ENCODE measurements around the gene ZC3H13. TPM values are rescaled to one million over a fixed set of nuclear protein-coding genes. Genes with fewer than 3 reads are reported as not detected.

The ZC3H13 gene
- total and polyA plus RNA-seq, 2 of the 8 experiments (the other 6 are each of a cell fraction or from before 2014, with no cell fraction given) = 5.1 to 57.8 TPM

DNA sequence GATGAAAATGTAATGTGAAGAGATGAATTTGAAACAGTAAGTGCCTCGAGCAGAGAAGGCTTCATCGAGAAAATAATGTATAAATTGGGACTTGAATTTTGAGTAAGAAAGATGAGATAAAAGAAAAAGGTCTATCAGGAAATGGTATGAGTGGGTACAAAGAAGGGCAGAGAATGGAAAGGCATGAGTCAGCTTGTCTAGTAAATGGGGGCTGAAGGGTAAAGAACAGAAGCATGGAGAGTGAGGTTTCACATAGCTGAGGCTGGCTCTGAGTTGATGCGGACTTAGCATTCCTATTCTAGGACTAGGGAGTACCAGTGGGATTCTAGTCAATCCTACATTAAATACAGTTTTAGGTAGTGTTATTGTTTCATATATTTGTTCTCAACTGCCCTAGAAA lies 85.8 kb downstream of the ZC3H13 start:
- H3K4me3 ChIP-seq (ENCODE audit: extremely low read depth in 1 of 4, insufficient read depth in 2 of 4, low read depth in 3 of 4, low read length in 4 of 4) = no peak overlapping the region
- FAIRE-seq = no peak
- POLR2A ChIA-PET (ENCODE audit: partially characterized antibody) = no interaction called here
- H3K9me3 ChIP-seq (ENCODE audit: insufficient read depth in 2 of 2, low read depth in 1 of 2, low read length in 1 of 2) = no peaks in the 10 kb centered on the region
- DNase-seq (ENCODE audit: low read depth in 1 of 2, low spot score in 2 of 2) = no peak
- H4K5ac ChIP-seq (ENCODE audit: insufficient read length, low read depth, low read length) = no peak overlapping the region
- no peak overlapping the region for H2BK12ac ChIP-seq (ENCODE audit: low read depth, low read length)
- H2BK15ac ChIP-seq (ENCODE audit: low read length) = no peak overlapping the region
- no peak overlapping the region for H2BK120ac ChIP-seq (replicated peaks; ENCODE audit: low read depth, low read length)
- no peak overlapping the region for H2AK5ac ChIP-seq (ENCODE audit: low read depth, low read length)
- no peak overlapping the region for H3K9ac ChIP-seq (replicated peaks in 1 of 4; ENCODE audit: extremely low read depth in 1 of 4, low read depth in 3 of 4, low read length in 3 of 4)
- no peak overlapping the region for H3K4ac ChIP-seq (replicated peaks; ENCODE audit: insufficient read length, low read depth, low read length)
- H3K36me3 ChIP-seq (ENCODE audit: control insufficient read depth in 2 of 4, insufficient read depth in 4 of 4, low read length in 3 of 4) = peaks cover 4 to 64% (median 28%) of the 10 kb centered on the region in 4 experiments; a peak in 7 of 8 replicates
- H4K91ac ChIP-seq (replicated peaks; ENCODE audit: insufficient read length, low read length) = no peak overlapping the region
- H3K79me1 ChIP-seq (ENCODE audit: low read depth, low read length) = no peaks in the 10 kb centered on the region
- no peaks in the 10 kb centered on the region for H3K4me1 ChIP-seq (replicated peaks in 1 of 4; ENCODE audit: control insufficient read depth in 3 of 4, insufficient read depth in 4 of 4, low read length in 3 of 4)
- WGBS, 2 experiments (ENCODE audit: extremely low coverage in 1 of 2, insufficient coverage in 1 of 2, insufficient read length in 1 of 2, insufficient replicate concordance in 2 of 2, low coverage in 1 of 2, low lambda C conversion rate in 2 of 2, missing lambda C conversion rate in 1 of 2) = 95% methylated on average over 3 of the region's 3 CpGs; no CpG with 5 or more reads in 1 of the 2 experiments
- no peak overlapping the region for H3K27ac ChIP-seq (ENCODE audit: low read depth, low read length)
- H3K14ac ChIP-seq (ENCODE audit: insufficient read length) = no peak overlapping the region
- H3K23ac ChIP-seq (ENCODE audit: insufficient read length) = no peak overlapping the region
- no peak overlapping the region for H2BK5ac ChIP-seq (ENCODE audit: low read depth, low read length)
- no peak overlapping the region for H2AFZ ChIP-seq (ENCODE audit: low read length)
- no peaks in the 10 kb centered on the region for H3K23me2 ChIP-seq (ENCODE audit: low read depth, low read length)
- H3K4me2 ChIP-seq (ENCODE audit: insufficient read depth in 1 of 2, low read depth in 2 of 2, low read length in 2 of 2) = no peak overlapping the region
- CTCF ChIA-PET (ENCODE audit: partially characterized antibody) = no interaction called here
- H3K27me3 ChIP-seq (replicated peaks in 1 of 4; ENCODE audit: control insufficient read depth in 3 of 4, extremely low read depth in 1 of 4, insufficient read depth in 3 of 4, low read length in 3 of 4) = no peaks in the 10 kb centered on the region
- H2BK20ac ChIP-seq (ENCODE audit: low read length) = no peak overlapping the region
- no peak overlapping the region for H3K56ac ChIP-seq (replicated peaks; ENCODE audit: insufficient read length, low read depth, low read length)
- no peaks in the 10 kb centered on the region for H4K20me1 ChIP-seq (replicated peaks in 1 of 2; ENCODE audit: control insufficient read depth in 1 of 2, insufficient read depth in 2 of 2, low read length in 2 of 2)
- H3K79me2 ChIP-seq (ENCODE audit: control insufficient read depth in 1 of 2, insufficient read depth in 2 of 2, low read length in 2 of 2) = no peaks in the 10 kb centered on the region; a peak in 1 of 4 replicates
- TF ChIP-seq SP2 (IDR thresholded peaks at IDR 0.05; ENCODE audit: low read length) (no peak), RXRA (IDR thresholded peaks at IDR 0.05; ENCODE audit: insufficient read depth, low read depth, low read length) (no peak), JUND (IDR thresholded peaks at IDR 0.05; ENCODE audit: low read length) (no peak), FOSL1 (IDR thresholded peaks at IDR 0.05; ENCODE audit: insufficient read depth, low read depth, low read length) (no peak), TBP (IDR thresholded peaks at IDR 0.05; ENCODE audit: low read depth, low read length) (no peak), CEBPB (IDR thresholded peaks at IDR 0.05; ENCODE audit: low read depth, low read length) (no peak), TAF7 (optimal IDR thresholded peaks at IDR 0.05; ENCODE audit: borderline replicate concordance, low read depth, low read length) (no peak), CBX8 (IDR thresholded peaks at IDR 0.05; ENCODE audit: borderline replicate concordance, low read depth, low read length) (no peak)
- no peak overlapping the region for H3K18ac ChIP-seq (ENCODE audit: extremely low read depth, low read length)
- H4K8ac ChIP-seq (ENCODE audit: extremely low read depth, insufficient read depth, low read length) = no peak overlapping the region

Data from H1 (cell line).